DOHH2 (cell line): ENCODE results near the gene CDAN1.

Experiments used
- H3F3A ChIP-seq: fragments of 200-600 bp; sonication (generic), shearing (Covaris generic); 2 replicates; pipeline ENCODE4 v1.6.0; 2016; ENCODE audit warnings: antibody characterized with exemption, mild to moderate bottlenecking; ENCODE audit not compliant: control insufficient read depth, insufficient read depth
- H3K27ac ChIP-seq: fragments of 200-600 bp; sonication (generic); 2 replicates; pipeline ENCODE4 v1.5.1; 2014; ENCODE audit warnings: low read depth, mild to moderate bottlenecking, low read length, moderate library complexity
- H3K27me3 ChIP-seq: fragments of 200-600 bp; sonication (generic); 2 replicates; pipeline ENCODE4 v1.6.1; 2014; ENCODE audit warnings: mild to moderate bottlenecking, low read length, mixed read lengths; ENCODE audit not compliant: control insufficient read depth
- H3K36me3 ChIP-seq: fragments of 200-600 bp; sonication (generic); 2 replicates; pipeline ENCODE4 v1.6.1; 2014; ENCODE audit warnings: mild to moderate bottlenecking, low read length, moderate library complexity, mixed read lengths; ENCODE audit not compliant: control insufficient read depth
- H3K4me1 ChIP-seq: fragments of 200-600 bp; sonication (generic); 2 replicates; pipeline ENCODE4 v1.6.1; 2014; ENCODE audit warnings: mild to moderate bottlenecking, low read length, mixed read lengths; ENCODE audit not compliant: control insufficient read depth
- H3K4me2 ChIP-seq: fragments of 200-600 bp; sonication (generic); 2 replicates; pipeline ENCODE4 v1.6.0; 2014; ENCODE audit warnings: mild to moderate bottlenecking, low read length, moderate library complexity
- H3K4me3 ChIP-seq: fragments of 200-600 bp; sonication (generic); 2 replicates; pipeline ENCODE4 v1.5.1; 2014; ENCODE audit warnings: mild to moderate bottlenecking, low read length, mixed read lengths
- H3K79me2 ChIP-seq: fragments of 200-600 bp; sonication (generic); 2 replicates; pipeline ENCODE4 v1.6.1; 2014; ENCODE audit warnings: mild to moderate bottlenecking, low read length, mixed read lengths; ENCODE audit not compliant: control insufficient read depth
- H3K9me2 ChIP-seq: fragments of 200-600 bp; sonication (generic); replicated peaks from 2 replicates; pipeline ENCODE4 v1.6.1; 2014; ENCODE audit warnings: mild to moderate bottlenecking, low read length, mixed read lengths; ENCODE audit not compliant: control insufficient read depth
- H3K9me3 ChIP-seq: fragments of 200-600 bp; sonication (generic); 2 replicates; pipeline ENCODE4 v1.6.1; 2014; ENCODE audit warnings: antibody characterized with exemption, low read length, mixed read lengths; ENCODE audit not compliant: control insufficient read depth, insufficient read depth
- H4K20me1 ChIP-seq: fragments of 200-600 bp; sonication (generic); 2 replicates; pipeline ENCODE4 v1.6.0; 2014; ENCODE audit warnings: low read depth, mild to moderate bottlenecking, antibody characterized with exemption, low read length, moderate library complexity; ENCODE audit not compliant: control insufficient read depth, insufficient read depth
- CTCF ChIP-seq: fragments of 200-600 bp; sonication (generic); IDR thresholded peaks from one replicate; pipeline ENCODE4 v1.5.1; 2014; ENCODE audit warnings: antibody characterized with exemption, mild to moderate bottlenecking, low read depth, low read length; ENCODE audit not compliant: poor library complexity, severe bottlenecking
- EZH2phosphoT487 ChIP-seq: fragments of 200-600 bp; sonication (generic); IDR thresholded peaks from 2 replicates; pipeline ENCODE4 v1.6.1; 2017; ENCODE audit warnings: borderline replicate concordance, mild to moderate bottlenecking, antibody characterized with exemption, low read length, moderate library complexity, mixed read lengths

Gene CDAN1

GRCh38 chr15:42721916-42722315 lies 15.0 kb downstream of the CDAN1 start:
- H3K36me3 ChIP-seq = peaks cover 42% of the 10 kb centered on the region
- H3K4me2 ChIP-seq = no peak overlapping the region
- no peak for TF ChIP-seq EZH2phosphoT487
- TF ChIP-seq CTCF = no peak
- H3F3A ChIP-seq = no peaks in the 10 kb centered on the region; the same call in 1 of the 2 replicates
- no peak overlapping the region for H3K4me3 ChIP-seq
- no peaks in the 10 kb centered on the region for H3K4me1 ChIP-seq
- H3K9me2 ChIP-seq = no peaks in the 10 kb centered on the region
- no peaks in the 10 kb centered on the region for H3K27me3 ChIP-seq
- H4K20me1 ChIP-seq = no peaks in the 10 kb centered on the region
- H3K9me3 ChIP-seq = no peaks in the 10 kb centered on the region
- no peak overlapping the region for H3K27ac ChIP-seq
- H3K79me2 ChIP-seq = no peaks in the 10 kb centered on the region

GRCh38 chr15:42721016-42721415 lies 15.9 kb downstream of the CDAN1 start:
- H3K79me2 ChIP-seq = no peaks in the 10 kb centered on the region
- H3K4me1 ChIP-seq = no peaks in the 10 kb centered on the region
- no peak overlapping the region for H3K27ac ChIP-seq
- no peaks in the 10 kb centered on the region for H3K9me2 ChIP-seq
- no peaks in the 10 kb centered on the region for H3K9me3 ChIP-seq
- no peaks in the 10 kb centered on the region for H3F3A ChIP-seq
- H3K27me3 ChIP-seq = no peaks in the 10 kb centered on the region
- no peak overlapping the region for H3K4me3 ChIP-seq
- peaks cover 33% of the 10 kb centered on the region for H3K36me3 ChIP-seq
- no peak overlapping the region for H3K4me2 ChIP-seq
- H4K20me1 ChIP-seq = no peaks in the 10 kb centered on the region
- no peak for TF ChIP-seq EZH2phosphoT487
- TF ChIP-seq CTCF = no peak

DNA sequence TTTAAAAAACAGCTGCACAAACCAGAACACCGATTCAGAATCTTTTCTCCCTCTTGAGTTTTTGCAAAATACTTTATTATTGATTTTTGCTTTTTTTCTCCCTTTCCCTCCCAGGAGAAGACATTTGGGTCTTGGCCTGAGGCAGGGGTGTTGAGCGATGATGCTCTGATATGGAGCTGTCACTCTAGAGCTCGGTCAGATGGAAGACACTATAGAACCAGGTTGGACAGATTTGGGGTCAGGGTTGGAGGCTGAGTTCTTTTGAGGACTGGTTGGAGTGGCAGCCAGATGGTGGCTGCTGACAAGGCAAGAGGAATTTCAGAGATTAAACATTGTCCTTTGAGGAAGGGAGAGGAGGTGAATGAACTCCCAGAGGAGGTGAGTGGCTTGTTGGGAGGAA lies 16.9 kb downstream of the CDAN1 start:
- no peaks in the 10 kb centered on the region for H3K9me2 ChIP-seq
- no peak overlapping the region for H3K4me2 ChIP-seq
- no peaks in the 10 kb centered on the region for H3K79me2 ChIP-seq
- H3K4me1 ChIP-seq = no peaks in the 10 kb centered on the region
- H3K4me3 ChIP-seq = no peak overlapping the region
- H3K27me3 ChIP-seq = no peaks in the 10 kb centered on the region
- no peaks in the 10 kb centered on the region for H4K20me1 ChIP-seq
- H3K27ac ChIP-seq = no peak overlapping the region
- H3K9me3 ChIP-seq = no peaks in the 10 kb centered on the region
- H3F3A ChIP-seq = no peaks in the 10 kb centered on the region
- TF ChIP-seq EZH2phosphoT487 = no peak
- no peak for TF ChIP-seq CTCF
- peaks cover 26% of the 10 kb centered on the region for H3K36me3 ChIP-seq

DNA sequence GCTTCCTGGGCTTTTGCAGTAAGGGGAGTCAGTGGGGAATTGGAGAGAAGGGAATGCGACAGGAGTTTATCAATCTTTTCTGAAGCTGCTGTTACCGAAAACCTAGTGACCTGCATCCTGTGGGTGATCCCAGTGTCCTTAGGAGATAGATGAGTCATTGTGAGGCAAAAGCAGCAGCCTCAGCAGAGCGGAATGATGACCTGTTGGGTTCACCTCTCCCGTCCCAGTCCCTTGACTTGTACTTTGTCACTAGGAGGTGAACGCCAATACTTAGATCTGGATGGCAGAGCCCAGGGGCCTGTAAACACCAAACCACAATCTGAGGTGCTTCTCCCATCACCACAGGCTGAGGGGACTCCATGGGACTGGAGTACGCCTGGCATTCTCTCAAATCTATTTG lies 17.9 kb downstream of the CDAN1 start:
- no peaks in the 10 kb centered on the region for H3K27me3 ChIP-seq
- no peaks in the 10 kb centered on the region for H3K4me1 ChIP-seq
- TF ChIP-seq CTCF = no peak
- no peak for TF ChIP-seq EZH2phosphoT487
- H3K4me2 ChIP-seq = no peak overlapping the region
- peaks cover 16% of the 10 kb centered on the region for H3K36me3 ChIP-seq
- no peaks in the 10 kb centered on the region for H3K79me2 ChIP-seq
- no peak overlapping the region for H3K27ac ChIP-seq
- no peaks in the 10 kb centered on the region for H4K20me1 ChIP-seq
- H3K9me2 ChIP-seq = no peaks in the 10 kb centered on the region
- H3K9me3 ChIP-seq = no peaks in the 10 kb centered on the region
- no peaks in the 10 kb centered on the region for H3F3A ChIP-seq
- no peak overlapping the region for H3K4me3 ChIP-seq
